H1 (cell line): Measurements from ENCODE around the gene SLC7A10. TPM values are rescaled to one million over a fixed set of nuclear protein-coding genes. Genes with fewer than 3 reads are reported as not detected.

Experiments used
- CEBPB ChIP-seq: IDR thresholded peaks from 2 replicates; pipeline ENCODE4 v1.6.1; 2012; ENCODE audit warnings: low read depth, low read length
- CTBP2 ChIP-seq: IDR thresholded peaks from 2 replicates; pipeline ENCODE4 v1.7.0; 2011; ENCODE audit warnings: borderline replicate concordance, mild to moderate bottlenecking, moderate library complexity, mixed read lengths, low read length; ENCODE audit not compliant: insufficient read depth, insufficient read length
- KDM4A ChIP-seq: IDR thresholded peaks from one replicate; pipeline ENCODE4 v1.7.1; 2012; ENCODE audit warnings: low read depth, mild to moderate bottlenecking, moderate library complexity, low read length, inconsistent platforms; ENCODE audit not compliant: severe bottlenecking
- MAX ChIP-seq: IDR thresholded peaks from 2 replicates; pipeline ENCODE4 v1.6.1; 2012; ENCODE audit warnings: inconsistent platforms
- PHF8 ChIP-seq: fragments of 200-600 bp; sonication (generic); conservative IDR thresholded peaks from 2 replicates; pipeline ENCODE4 v1.7.1; 2012; ENCODE audit warnings: low read depth, mild to moderate bottlenecking, inconsistent platforms, low read length, moderate library complexity
- SP2 ChIP-seq: IDR thresholded peaks from 2 replicates; pipeline ENCODE4 v1.6.1; 2012; ENCODE audit warnings: mild to moderate bottlenecking, low read length, inconsistent platforms
- TCF12 ChIP-seq: IDR thresholded peaks from 2 replicates; pipeline ENCODE4 v1.6.1; 2011; ENCODE audit warnings: low read depth, mild to moderate bottlenecking, low read length
- polyA plus RNA-seq, 7 experiments: library from polyadenylated mRNA; depleted of rRNA in 3 of 7; stranded (reverse) in 5 of 7; unstranded in 2 of 7; fragments of >200 nt in 5 of 7; fragments of 200-250 nt in 2 of 7; gene quantifications; 1 replicate in 5 of 7; 2 replicates in 1 of 7; 4 replicates in 1 of 7; pipeline versions ENCODE4 v1.2.1 to v1.2.3, GENCODE V29; 2011 to 2013; ENCODE audit warnings: missing spikeins in 2 of 7, mixed read lengths in 2 of 7
- total RNA-seq: library from RNA; stranded (reverse); fragmentation: NEBNext Ultra II Directional; extraction: Animal tissue kit (Norgen Biotek cat#: 25700); gene quantifications from 2 replicates; pipeline ENCODE4 v1.2.1, GENCODE V29; 2021
- TF ChIP-seq, protein P1 (sequence below): fragments of 300-600 bp; sonication (generic); IDR thresholded peaks from 2 replicates; pipeline ENCODE4 v1.7.1; 2012; ENCODE audit warnings: low read length, moderate library complexity, mild to moderate bottlenecking, inconsistent platforms; ENCODE audit not compliant: insufficient replicate concordance
- TF ChIP-seq, protein P2 (sequence below): IDR thresholded peaks from 2 replicates; pipeline ENCODE4 v1.6.1; 2011; ENCODE audit warnings: low read depth, mild to moderate bottlenecking, low read length; ENCODE audit not compliant: insufficient read depth

The SLC7A10 gene
- total and polyA plus RNA-seq, 2 of the 8 experiments (the other 6 are each of a cell fraction or from before 2014, with no cell fraction given) = 3.7 to 7.1 TPM

GRCh38 chr19:33194886-33195644 is 30.6 kb downstream of the SLC7A10 start (continued):
- TF ChIP-seq, protein P1, sequence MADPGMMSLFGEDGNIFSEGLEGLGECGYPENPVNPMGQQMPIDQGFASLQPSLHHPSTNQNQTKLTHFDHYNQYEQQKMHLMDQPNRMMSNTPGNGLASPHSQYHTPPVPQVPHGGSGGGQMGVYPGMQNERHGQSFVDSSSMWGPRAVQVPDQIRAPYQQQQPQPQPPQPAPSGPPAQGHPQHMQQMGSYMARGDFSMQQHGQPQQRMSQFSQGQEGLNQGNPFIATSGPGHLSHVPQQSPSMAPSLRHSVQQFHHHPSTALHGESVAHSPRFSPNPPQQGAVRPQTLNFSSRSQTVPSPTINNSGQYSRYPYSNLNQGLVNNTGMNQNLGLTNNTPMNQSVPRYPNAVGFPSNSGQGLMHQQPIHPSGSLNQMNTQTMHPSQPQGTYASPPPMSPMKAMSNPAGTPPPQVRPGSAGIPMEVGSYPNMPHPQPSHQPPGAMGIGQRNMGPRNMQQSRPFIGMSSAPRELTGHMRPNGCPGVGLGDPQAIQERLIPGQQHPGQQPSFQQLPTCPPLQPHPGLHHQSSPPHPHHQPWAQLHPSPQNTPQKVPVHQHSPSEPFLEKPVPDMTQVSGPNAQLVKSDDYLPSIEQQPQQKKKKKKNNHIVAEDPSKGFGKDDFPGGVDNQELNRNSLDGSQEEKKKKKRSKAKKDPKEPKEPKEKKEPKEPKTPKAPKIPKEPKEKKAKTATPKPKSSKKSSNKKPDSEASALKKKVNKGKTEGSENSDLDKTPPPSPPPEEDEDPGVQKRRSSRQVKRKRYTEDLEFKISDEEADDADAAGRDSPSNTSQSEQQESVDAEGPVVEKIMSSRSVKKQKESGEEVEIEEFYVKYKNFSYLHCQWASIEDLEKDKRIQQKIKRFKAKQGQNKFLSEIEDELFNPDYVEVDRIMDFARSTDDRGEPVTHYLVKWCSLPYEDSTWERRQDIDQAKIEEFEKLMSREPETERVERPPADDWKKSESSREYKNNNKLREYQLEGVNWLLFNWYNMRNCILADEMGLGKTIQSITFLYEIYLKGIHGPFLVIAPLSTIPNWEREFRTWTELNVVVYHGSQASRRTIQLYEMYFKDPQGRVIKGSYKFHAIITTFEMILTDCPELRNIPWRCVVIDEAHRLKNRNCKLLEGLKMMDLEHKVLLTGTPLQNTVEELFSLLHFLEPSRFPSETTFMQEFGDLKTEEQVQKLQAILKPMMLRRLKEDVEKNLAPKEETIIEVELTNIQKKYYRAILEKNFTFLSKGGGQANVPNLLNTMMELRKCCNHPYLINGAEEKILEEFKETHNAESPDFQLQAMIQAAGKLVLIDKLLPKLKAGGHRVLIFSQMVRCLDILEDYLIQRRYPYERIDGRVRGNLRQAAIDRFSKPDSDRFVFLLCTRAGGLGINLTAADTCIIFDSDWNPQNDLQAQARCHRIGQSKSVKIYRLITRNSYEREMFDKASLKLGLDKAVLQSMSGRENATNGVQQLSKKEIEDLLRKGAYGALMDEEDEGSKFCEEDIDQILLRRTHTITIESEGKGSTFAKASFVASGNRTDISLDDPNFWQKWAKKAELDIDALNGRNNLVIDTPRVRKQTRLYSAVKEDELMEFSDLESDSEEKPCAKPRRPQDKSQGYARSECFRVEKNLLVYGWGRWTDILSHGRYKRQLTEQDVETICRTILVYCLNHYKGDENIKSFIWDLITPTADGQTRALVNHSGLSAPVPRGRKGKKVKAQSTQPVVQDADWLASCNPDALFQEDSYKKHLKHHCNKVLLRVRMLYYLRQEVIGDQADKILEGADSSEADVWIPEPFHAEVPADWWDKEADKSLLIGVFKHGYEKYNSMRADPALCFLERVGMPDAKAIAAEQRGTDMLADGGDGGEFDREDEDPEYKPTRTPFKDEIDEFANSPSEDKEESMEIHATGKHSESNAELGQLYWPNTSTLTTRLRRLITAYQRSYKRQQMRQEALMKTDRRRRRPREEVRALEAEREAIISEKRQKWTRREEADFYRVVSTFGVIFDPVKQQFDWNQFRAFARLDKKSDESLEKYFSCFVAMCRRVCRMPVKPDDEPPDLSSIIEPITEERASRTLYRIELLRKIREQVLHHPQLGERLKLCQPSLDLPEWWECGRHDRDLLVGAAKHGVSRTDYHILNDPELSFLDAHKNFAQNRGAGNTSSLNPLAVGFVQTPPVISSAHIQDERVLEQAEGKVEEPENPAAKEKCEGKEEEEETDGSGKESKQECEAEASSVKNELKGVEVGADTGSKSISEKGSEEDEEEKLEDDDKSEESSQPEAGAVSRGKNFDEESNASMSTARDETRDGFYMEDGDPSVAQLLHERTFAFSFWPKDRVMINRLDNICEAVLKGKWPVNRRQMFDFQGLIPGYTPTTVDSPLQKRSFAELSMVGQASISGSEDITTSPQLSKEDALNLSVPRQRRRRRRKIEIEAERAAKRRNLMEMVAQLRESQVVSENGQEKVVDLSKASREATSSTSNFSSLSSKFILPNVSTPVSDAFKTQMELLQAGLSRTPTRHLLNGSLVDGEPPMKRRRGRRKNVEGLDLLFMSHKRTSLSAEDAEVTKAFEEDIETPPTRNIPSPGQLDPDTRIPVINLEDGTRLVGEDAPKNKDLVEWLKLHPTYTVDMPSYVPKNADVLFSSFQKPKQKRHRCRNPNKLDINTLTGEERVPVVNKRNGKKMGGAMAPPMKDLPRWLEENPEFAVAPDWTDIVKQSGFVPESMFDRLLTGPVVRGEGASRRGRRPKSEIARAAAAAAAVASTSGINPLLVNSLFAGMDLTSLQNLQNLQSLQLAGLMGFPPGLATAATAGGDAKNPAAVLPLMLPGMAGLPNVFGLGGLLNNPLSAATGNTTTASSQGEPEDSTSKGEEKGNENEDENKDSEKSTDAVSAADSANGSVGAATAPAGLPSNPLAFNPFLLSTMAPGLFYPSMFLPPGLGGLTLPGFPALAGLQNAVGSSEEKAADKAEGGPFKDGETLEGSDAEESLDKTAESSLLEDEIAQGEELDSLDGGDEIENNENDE = no peak
- TF ChIP-seq MAX = no peak
- TF ChIP-seq, protein P2, sequence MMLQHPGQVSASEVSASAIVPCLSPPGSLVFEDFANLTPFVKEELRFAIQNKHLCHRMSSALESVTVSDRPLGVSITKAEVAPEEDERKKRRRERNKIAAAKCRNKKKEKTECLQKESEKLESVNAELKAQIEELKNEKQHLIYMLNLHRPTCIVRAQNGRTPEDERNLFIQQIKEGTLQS = no peak
- no peak for TF ChIP-seq PHF8
- TF ChIP-seq CEBPB = no peak
- no peak for TF ChIP-seq SP2
- no peak for TF ChIP-seq KDM4A
- TF ChIP-seq TCF12 = no peak
- no peak for TF ChIP-seq CTBP2
